HL-60 (cell line): Measurements from ENCODE around the gene P2RY14.

Experiments
- DNase-seq, 2 experiments: peaks; one replicate each; pipeline ENCODE4 v3.0.0-alpha.2; 2010 to 2020; ENCODE audit warnings: low read depth in 1 of 2, low spot score in 1 of 2
- H3K27ac ChIP-seq: fragments of 250-450 bp; sonication (Bioruptor Pico); replicated peaks from 2 replicates; pipeline ENCODE4 v1.5.1; 2020; ENCODE audit warnings: mild to moderate bottlenecking, moderate library complexity
- H3K27me3 ChIP-seq: fragments of 250-450 bp; sonication (Bioruptor Pico); 2 replicates; pipeline ENCODE4 v1.5.1; 2021; ENCODE audit warnings: mild to moderate bottlenecking, moderate library complexity; ENCODE audit not compliant: insufficient read depth, poor library complexity, severe bottlenecking
- H3K4me3 ChIP-seq: replicated peaks from 2 replicates; pipeline ENCODE4 v1.5.1; 2011; ENCODE audit warnings: mild to moderate bottlenecking, control low read depth, low read length; ENCODE audit not compliant: insufficient read depth
- CTCF ChIP-seq: IDR thresholded peaks from one replicate; pipeline ENCODE4 v1.5.1; 2011; ENCODE audit warnings: low read length, control low read depth, inconsistent platforms; ENCODE audit not compliant: insufficient read depth
- GABPA ChIP-seq: IDR thresholded peaks from 2 replicates; pipeline ENCODE4 v1.6.1; 2012; ENCODE audit warnings: low read depth
- POLR2AphosphoS5 ChIP-seq: IDR thresholded peaks from 2 replicates; pipeline ENCODE4 v1.6.1; 2012; ENCODE audit warnings: low read depth
- REST ChIP-seq: IDR thresholded peaks from 2 replicates; pipeline ENCODE4 v1.6.1; 2012; ENCODE audit warnings: low read depth; ENCODE audit not compliant: insufficient replicate concordance
- SPI1 ChIP-seq: IDR thresholded peaks from 2 replicates; pipeline ENCODE4 v1.6.1; 2012; ENCODE audit warnings: low read depth, mild to moderate bottlenecking, borderline replicate concordance

P2RY14 gene

GRCh38 chr3:151198849-151199248 is 79.5 kb downstream of the P2RY14 start:
- no peak overlapping the region for H3K27ac ChIP-seq
- no peak for TF ChIP-seq SPI1
- TF ChIP-seq REST, result no peak
- TF ChIP-seq POLR2AphosphoS5, result no peak
- no peak for TF ChIP-seq GABPA
- TF ChIP-seq CTCF, result no peak
- no peak overlapping the region for H3K4me3 ChIP-seq
- no peak for DNase-seq
- no peaks in the 10 kb centered on the region for H3K27me3 ChIP-seq

- Histone ChIP-seq H3K4me3 (no peak overlapping the region), H3K27ac (no peak overlapping the region), H3K27me3 (no peaks in the 10 kb centered on the region)
- no peak for DNase-seq
- no peak for TF ChIP-seq REST
Observed at GRCh38 chr3:151197981-151198767, 80.2 kb downstream of the P2RY14 start.

- no peak overlapping the region for H3K4me3 ChIP-seq
- no peak overlapping the region for H3K27ac ChIP-seq
- no peak for TF ChIP-seq GABPA
- no peak for TF ChIP-seq CTCF
- no peak for TF ChIP-seq SPI1
- TF ChIP-seq REST, result no peak
- no peak for TF ChIP-seq POLR2AphosphoS5
- no peak for DNase-seq
- H3K27me3 ChIP-seq, result no peaks in the 10 kb centered on the region
Observed at GRCh38 chr3:151197228-151197627, 81.1 kb downstream of the P2RY14 start.
